ENCODE data around the gene ORM1. TPM values are rescaled to one million over a fixed set of nuclear protein-coding genes. Genes with fewer than 3 reads are reported as not detected.

The ORM1 gene
- total RNA-seq, 2 experiments from 2014 or later = not detected

GRCh38 chr9:114288193-114289091 lies 34.5 kb upstream of the ORM1 start:
- no peaks in the 10 kb centered on the region for H4K20me1 ChIP-seq (ENCODE audit: insufficient read depth, low read length)
- no peak overlapping the region for H2AFZ ChIP-seq (ENCODE audit: low read length)
- H3K27ac ChIP-seq (ENCODE audit: low read depth, low read length, poor library complexity, severe bottlenecking) = no peak overlapping the region
- DNase-seq (ENCODE audit: low spot score) = no peak
- no peaks in the 10 kb centered on the region for H3K4me1 ChIP-seq (ENCODE audit: insufficient read depth, low read length, poor library complexity, severe bottlenecking)
- no peaks in the 10 kb centered on the region for H3K9me3 ChIP-seq (ENCODE audit: low read length)
- ChIA-PET POLR2A (no interaction called here), CTCF (ENCODE audit: unreplicated experiment) (no interaction called here)
- intact Hi-C loops (cut with micrococcal nuclease; ENCODE audit: unreplicated experiment) = no loop called here
- H3K36me3 ChIP-seq (ENCODE audit: insufficient read depth, low read length) = no peaks in the 10 kb centered on the region
- no peak for TF ChIP-seq EZH2phosphoT487 (IDR thresholded peaks at IDR 0.05; ENCODE audit: borderline replicate concordance, low read depth, low read length)
- H3K4me3 ChIP-seq (ENCODE audit: low read depth, low read length, poor library complexity, severe bottlenecking) = no peak overlapping the region
- no peak overlapping the region for H3K4me2 ChIP-seq (ENCODE audit: low read length)
- H3K79me2 ChIP-seq (ENCODE audit: insufficient read depth, low read depth, low read length) = no peaks in the 10 kb centered on the region
- no TSS peak for BruUV-seq (replicated peaks)
- no peaks in the 10 kb centered on the region for H3K9me2 ChIP-seq (ENCODE audit: insufficient read depth, low read length)

- intact Hi-C loops (cut with micrococcal nuclease; ENCODE audit: unreplicated experiment) = no loop called here
- POLR2A ChIA-PET = no interaction called here
- TF ChIP-seq CTCF (conservative IDR thresholded peaks at IDR 0.05; ENCODE audit: low read length) (no peak), EZH2phosphoT487 (IDR thresholded peaks at IDR 0.05; ENCODE audit: borderline replicate concordance, low read depth, low read length) (no peak)
Observed at GRCh38 chr9:114289106-114289505, 33.8 kb upstream of the ORM1 start.

GRCh38 chr9:114289571-114290481 lies 33.1 kb upstream of the ORM1 start:
- intact Hi-C loops (cut with micrococcal nuclease; ENCODE audit: unreplicated experiment) = loop anchor here (2.0 to 5.0 kb wide), 2 partner anchors 51 to 133 kb away; partner anchors contain the start of gene COL27A1
- no peak overlapping the region for H3K27ac ChIP-seq (ENCODE audit: low read depth, low read length, poor library complexity, severe bottlenecking)
- ChIA-PET CTCF (ENCODE audit: unreplicated experiment) (no interaction called here), POLR2A (no interaction called here)
- H2AFZ ChIP-seq (ENCODE audit: low read length) = no peak overlapping the region
- no peaks in the 10 kb centered on the region for H3K4me1 ChIP-seq (ENCODE audit: insufficient read depth, low read length, poor library complexity, severe bottlenecking)
- TF ChIP-seq EZH2phosphoT487 (IDR thresholded peaks at IDR 0.05; ENCODE audit: borderline replicate concordance, low read depth, low read length) (no peak), CTCF (conservative IDR thresholded peaks at IDR 0.05; ENCODE audit: low read length) (no peak)
- no peaks in the 10 kb centered on the region for H3K36me3 ChIP-seq (ENCODE audit: insufficient read depth, low read length)
- no peak overlapping the region for H3K4me3 ChIP-seq (ENCODE audit: low read depth, low read length, poor library complexity, severe bottlenecking)
- peaks cover 5% of the 10 kb centered on the region; the same call in 1 of the 2 replicates for H3K9me3 ChIP-seq (ENCODE audit: low read length)
- H3K79me2 ChIP-seq (ENCODE audit: insufficient read depth, low read depth, low read length) = no peaks in the 10 kb centered on the region
- H4K20me1 ChIP-seq (ENCODE audit: insufficient read depth, low read length) = no peaks in the 10 kb centered on the region
- H3K9me2 ChIP-seq (ENCODE audit: insufficient read depth, low read length) = no peaks in the 10 kb centered on the region
- BruUV-seq (replicated peaks) = no TSS peak
- DNase-seq (ENCODE audit: low spot score) = no peak
- H3K4me2 ChIP-seq (ENCODE audit: low read length) = no peak overlapping the region

More at GRCh38 chr9:114289106-114289505, 33.8 kb upstream of the ORM1 start:
- Histone ChIP-seq H2AFZ (ENCODE audit: low read length) (no peak overlapping the region), H3K9me3 (ENCODE audit: low read length) (no peaks in the 10 kb centered on the region), H3K79me2 (ENCODE audit: insufficient read depth, low read depth, low read length) (no peaks in the 10 kb centered on the region), H3K4me2 (ENCODE audit: low read length) (no peak overlapping the region), H3K9me2 (ENCODE audit: insufficient read depth, low read length) (no peaks in the 10 kb centered on the region), H3K36me3 (ENCODE audit: insufficient read depth, low read length) (no peaks in the 10 kb centered on the region), H3K27ac (ENCODE audit: low read depth, low read length, poor library complexity, severe bottlenecking) (no peak overlapping the region), H4K20me1 (ENCODE audit: insufficient read depth, low read length) (no peaks in the 10 kb centered on the region), H3K4me3 (ENCODE audit: low read depth, low read length, poor library complexity, severe bottlenecking) (no peak overlapping the region), H3K4me1 (ENCODE audit: insufficient read depth, low read length, poor library complexity, severe bottlenecking) (no peaks in the 10 kb centered on the region)
- no peak for DNase-seq (ENCODE audit: low spot score)
- BruUV-seq (replicated peaks) = no TSS peak
- CTCF ChIA-PET (ENCODE audit: unreplicated experiment) = no interaction called here
